Measurements from ENCODE around the gene PHF1.

DNA sequence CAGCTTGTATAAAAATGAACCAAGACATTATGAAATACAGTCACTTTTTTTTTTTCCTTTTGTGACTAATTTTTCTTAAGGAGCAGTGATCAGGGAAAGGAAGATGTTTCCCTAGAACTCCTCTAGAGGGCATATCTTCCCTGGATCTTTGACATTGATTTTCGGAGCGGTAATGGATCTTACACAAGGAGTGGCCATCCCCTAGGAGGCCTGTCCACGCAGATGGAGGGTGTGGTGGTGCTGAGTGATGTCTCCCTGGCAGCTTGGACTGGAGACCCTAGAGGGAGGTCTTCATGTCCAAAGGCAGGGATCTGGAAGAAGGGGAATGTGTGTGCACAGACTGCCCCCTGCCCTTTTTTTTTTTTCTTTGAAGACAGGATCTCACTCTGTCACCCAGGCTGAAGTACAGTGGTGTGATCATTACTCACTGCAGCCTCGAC, 26.2 kb upstream of the PHF1 start:
- TF ChIP-seq, protein P1, sequence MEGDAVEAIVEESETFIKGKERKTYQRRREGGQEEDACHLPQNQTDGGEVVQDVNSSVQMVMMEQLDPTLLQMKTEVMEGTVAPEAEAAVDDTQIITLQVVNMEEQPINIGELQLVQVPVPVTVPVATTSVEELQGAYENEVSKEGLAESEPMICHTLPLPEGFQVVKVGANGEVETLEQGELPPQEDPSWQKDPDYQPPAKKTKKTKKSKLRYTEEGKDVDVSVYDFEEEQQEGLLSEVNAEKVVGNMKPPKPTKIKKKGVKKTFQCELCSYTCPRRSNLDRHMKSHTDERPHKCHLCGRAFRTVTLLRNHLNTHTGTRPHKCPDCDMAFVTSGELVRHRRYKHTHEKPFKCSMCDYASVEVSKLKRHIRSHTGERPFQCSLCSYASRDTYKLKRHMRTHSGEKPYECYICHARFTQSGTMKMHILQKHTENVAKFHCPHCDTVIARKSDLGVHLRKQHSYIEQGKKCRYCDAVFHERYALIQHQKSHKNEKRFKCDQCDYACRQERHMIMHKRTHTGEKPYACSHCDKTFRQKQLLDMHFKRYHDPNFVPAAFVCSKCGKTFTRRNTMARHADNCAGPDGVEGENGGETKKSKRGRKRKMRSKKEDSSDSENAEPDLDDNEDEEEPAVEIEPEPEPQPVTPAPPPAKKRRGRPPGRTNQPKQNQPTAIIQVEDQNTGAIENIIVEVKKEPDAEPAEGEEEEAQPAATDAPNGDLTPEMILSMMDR (IDR thresholded peaks at IDR 0.05), result peak in 1 of 3 experiments; percentile 16
- no peak for TF ChIP-seq POLR2AphosphoS5 (IDR thresholded peaks at IDR 0.05; ENCODE audit: insufficient read depth in 1 of 2, low read depth in 1 of 2)
- no peak for TF ChIP-seq POLR2A (IDR thresholded peaks at IDR 0.05)

Measured in vagina (tissue), 2 donors.